ENCODE data around the gene FKBP1B. TPM values are rescaled to one million over a fixed set of nuclear protein-coding genes. Genes with fewer than 3 reads are reported as not detected.
"Not testable (repeated sequence)": the region's sequence is repeated elsewhere in the genome, so short reads cannot be mapped to it uniquely, and the experiment has no call there.

The FKBP1B gene
- total RNA-seq: 1 to 10 TPM in 1 of 2 donors, under 1 TPM in 1; 0.27 to 2.6 TPM
- total RNA-seq: 0.08 to 1.2 reads per million in 2 donors

DNA sequence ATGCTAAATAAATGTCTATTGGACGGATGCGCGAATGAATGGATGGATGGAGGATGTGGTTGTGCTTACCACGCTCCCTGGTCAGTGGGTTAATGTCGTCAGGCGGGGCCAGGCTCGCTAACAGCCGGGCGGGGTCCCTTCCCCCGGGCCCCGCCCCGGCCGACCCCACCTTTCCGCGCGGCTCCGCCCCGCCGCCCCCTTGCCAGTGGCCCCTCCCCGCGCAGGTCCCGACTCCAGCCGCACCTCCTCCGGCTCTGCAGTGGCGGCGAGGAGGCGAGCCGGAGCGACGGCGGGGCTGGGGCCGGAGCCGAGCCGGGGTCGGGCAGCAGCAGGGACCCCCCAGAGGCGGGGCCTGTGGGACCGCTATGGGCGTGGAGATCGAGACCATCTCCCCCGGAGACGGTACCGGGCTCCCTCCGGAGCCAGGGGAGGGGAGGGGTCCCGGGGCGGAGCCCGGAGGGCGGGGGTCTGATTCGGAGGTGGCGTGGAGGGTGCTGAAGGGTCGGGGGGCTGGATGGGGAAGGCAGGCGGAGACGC is at the start of gene FKBP1B:
Gene FKBP1B (plus strand): TSS at position 257 of the 537 bp plus-strand sequence. CDS start 109 bp downstream, at position 366.
- H3K27me3 Mint-ChIP-seq: no peaks in the 10 kb centered on the region
- ATAC-seq (no peak), DNase-seq (peak; percentile 17 to 68 (median 61))
- H3K27ac Mint-ChIP-seq: no peak within 1 kb of the TSS
- H3K36me3 Mint-ChIP-seq (ENCODE audit: low read depth): peaks cover 3% of the 10 kb centered on the region
- H3K4me1 Mint-ChIP-seq: peaks cover 22% of the 10 kb centered on the region
- H3K9me3 ChIP-seq (ENCODE audit: control insufficient read depth, low read length, poor library complexity, severe bottlenecking): no peaks in the 10 kb centered on the region
- H3K4me3 Mint-ChIP-seq: peak within 1 kb of the TSS; percentile 87

DNA sequence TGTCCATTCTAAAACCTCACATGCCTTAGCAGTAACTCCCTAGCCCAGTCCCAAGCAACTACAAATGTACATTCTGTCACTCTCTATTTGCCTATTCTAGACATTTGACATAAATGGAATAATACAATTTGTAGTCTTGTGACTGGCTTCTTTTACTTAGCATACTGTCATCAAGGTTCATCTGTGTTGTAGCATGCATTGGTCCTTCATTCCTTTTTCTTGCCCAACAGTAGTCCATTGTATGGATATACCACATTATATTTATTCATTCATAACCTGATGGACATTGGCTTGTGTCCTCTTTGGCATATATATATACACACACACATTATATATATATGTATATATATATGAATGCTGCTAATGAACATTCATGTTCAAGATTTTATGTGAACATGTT is 41.8 kb upstream of the FKBP1B start:
- no peaks in the 10 kb centered on the region for H3K9me3 ChIP-seq (ENCODE audit: control insufficient read depth, low read length, poor library complexity, severe bottlenecking)
- ATAC-seq (no peak), DNase-seq (no peak)
- peaks cover 32% of the 10 kb centered on the region for H3K27me3 Mint-ChIP-seq
- peaks cover 2% of the 10 kb centered on the region for H3K4me1 Mint-ChIP-seq
- no peak overlapping the region for H3K4me3 Mint-ChIP-seq
- peaks cover 8% of the 10 kb centered on the region for H3K36me3 Mint-ChIP-seq (ENCODE audit: low read depth)
- H3K27ac Mint-ChIP-seq: no peak overlapping the region

- Mint-ChIP-seq H3K27me3 (peaks cover 39% of the 10 kb centered on the region), H3K4me3 (no peak overlapping the region), H3K36me3 (ENCODE audit: low read depth) (peaks cover 8% of the 10 kb centered on the region), H3K4me1 (peaks cover 2% of the 10 kb centered on the region), H3K27ac (no peak overlapping the region)
- no peak for DNase-seq
- no peaks in the 10 kb centered on the region for H3K9me3 ChIP-seq (ENCODE audit: control insufficient read depth, low read length, poor library complexity, severe bottlenecking)
- no peak for ATAC-seq
Measured at GRCh38 chr2:24008672-24009366, 40.7 kb upstream of the FKBP1B start.

DNA sequence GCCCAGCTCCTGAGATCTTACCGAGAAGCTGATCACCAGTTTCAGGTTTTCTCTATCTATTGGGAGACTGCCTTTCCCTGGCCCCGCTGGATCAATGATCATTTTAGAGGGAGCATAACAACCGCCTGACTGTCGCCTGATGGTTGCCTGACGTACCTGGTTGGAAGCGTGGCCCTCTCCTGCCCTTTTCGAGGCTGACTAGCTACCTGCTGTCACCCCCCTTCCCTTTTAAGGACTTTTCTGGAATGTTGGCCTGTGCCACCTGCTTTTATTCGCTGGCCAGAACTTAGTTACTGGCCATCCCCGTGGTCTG is 40.2 kb upstream of the FKBP1B start:
- no peak overlapping the region for H3K27ac Mint-ChIP-seq
- DNase-seq: no peak
- ATAC-seq: no peak
- no peaks in the 10 kb centered on the region for H3K9me3 ChIP-seq (ENCODE audit: control insufficient read depth, low read length, poor library complexity, severe bottlenecking)
- peaks cover 39% of the 10 kb centered on the region for H3K27me3 Mint-ChIP-seq
- no peak overlapping the region for H3K4me3 Mint-ChIP-seq
- H3K4me1 Mint-ChIP-seq: peaks cover 2% of the 10 kb centered on the region
- peaks cover 8% of the 10 kb centered on the region for H3K36me3 Mint-ChIP-seq (ENCODE audit: low read depth)

DNA sequence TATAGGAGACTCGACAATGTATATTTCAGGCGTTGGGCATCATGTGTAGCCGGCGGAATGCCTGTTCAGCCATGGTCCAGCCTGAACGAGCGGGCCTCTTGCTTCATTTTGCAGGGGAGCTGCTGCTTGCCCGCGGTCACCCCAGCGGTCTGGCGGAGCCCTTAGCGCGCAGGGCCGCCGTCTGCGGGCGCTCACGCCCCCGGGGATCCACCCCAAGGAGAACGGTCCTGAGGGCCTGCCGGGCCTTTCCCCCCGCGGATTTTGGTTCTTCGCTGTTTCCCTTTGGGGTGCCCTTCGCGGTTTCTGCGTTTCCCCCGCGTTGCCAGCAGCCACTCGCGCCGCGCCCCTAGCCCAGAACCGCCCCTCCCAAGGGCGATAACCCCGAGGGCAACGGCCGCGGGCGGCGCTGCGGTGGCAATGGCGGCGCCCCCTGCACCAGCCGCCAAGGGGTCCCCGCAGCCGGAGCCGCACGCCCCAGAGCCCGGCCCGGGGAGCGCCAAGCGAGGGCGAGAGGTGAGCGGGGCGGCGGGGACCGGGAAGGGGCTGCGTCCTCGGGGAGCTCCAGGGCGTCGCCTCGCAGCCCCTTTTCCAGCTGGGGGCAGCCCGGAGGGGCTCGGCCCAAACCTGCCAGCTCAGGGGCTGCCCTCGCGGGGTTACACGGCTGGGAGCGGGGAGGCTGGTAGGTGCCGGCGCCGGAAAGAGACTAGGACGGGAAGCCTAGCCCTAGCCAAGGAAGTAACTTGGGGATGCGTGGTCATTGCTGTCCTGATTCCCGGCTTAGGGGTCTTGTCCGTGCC is 39.7 kb upstream of the FKBP1B start, which contains the start of gene MFSD2B:
Gene MFSD2B (plus strand): TSS at position 406 of the 797 bp plus-strand sequence. CDS start 12 bp downstream, at position 418.
- H3K4me3 Mint-ChIP-seq: no peak within 1 kb of the TSS

GRCh38 chr2:24010477-24011249 is 38.9 kb upstream of the FKBP1B start:
- no peak overlapping the region for H3K4me3 Mint-ChIP-seq
- H3K27ac Mint-ChIP-seq: no peak overlapping the region
- no peaks in the 10 kb centered on the region for H3K9me3 ChIP-seq (ENCODE audit: control insufficient read depth, low read length, poor library complexity, severe bottlenecking)
- H3K4me1 Mint-ChIP-seq: peaks cover 2% of the 10 kb centered on the region
- ATAC-seq: no peak
- H3K36me3 Mint-ChIP-seq (ENCODE audit: low read depth): peaks cover 8% of the 10 kb centered on the region
- no peak for DNase-seq
- peaks cover 39% of the 10 kb centered on the region for H3K27me3 Mint-ChIP-seq

More for the DNA sequence above, 39.7 kb upstream of the FKBP1B start, which contains the start of gene MFSD2B:
- ATAC-seq: peak; percentile 21
- H3K27ac Mint-ChIP-seq: no peak within 1 kb of the TSS
- H3K4me1 Mint-ChIP-seq: peaks cover 2% of the 10 kb centered on the region
- no peaks in the 10 kb centered on the region for H3K9me3 ChIP-seq (ENCODE audit: control insufficient read depth, low read length, poor library complexity, severe bottlenecking)
- H3K36me3 Mint-ChIP-seq (ENCODE audit: low read depth): peaks cover 8% of the 10 kb centered on the region
- DNase-seq: no peak
- H3K27me3 Mint-ChIP-seq: peaks cover 39% of the 10 kb centered on the region

DNA sequence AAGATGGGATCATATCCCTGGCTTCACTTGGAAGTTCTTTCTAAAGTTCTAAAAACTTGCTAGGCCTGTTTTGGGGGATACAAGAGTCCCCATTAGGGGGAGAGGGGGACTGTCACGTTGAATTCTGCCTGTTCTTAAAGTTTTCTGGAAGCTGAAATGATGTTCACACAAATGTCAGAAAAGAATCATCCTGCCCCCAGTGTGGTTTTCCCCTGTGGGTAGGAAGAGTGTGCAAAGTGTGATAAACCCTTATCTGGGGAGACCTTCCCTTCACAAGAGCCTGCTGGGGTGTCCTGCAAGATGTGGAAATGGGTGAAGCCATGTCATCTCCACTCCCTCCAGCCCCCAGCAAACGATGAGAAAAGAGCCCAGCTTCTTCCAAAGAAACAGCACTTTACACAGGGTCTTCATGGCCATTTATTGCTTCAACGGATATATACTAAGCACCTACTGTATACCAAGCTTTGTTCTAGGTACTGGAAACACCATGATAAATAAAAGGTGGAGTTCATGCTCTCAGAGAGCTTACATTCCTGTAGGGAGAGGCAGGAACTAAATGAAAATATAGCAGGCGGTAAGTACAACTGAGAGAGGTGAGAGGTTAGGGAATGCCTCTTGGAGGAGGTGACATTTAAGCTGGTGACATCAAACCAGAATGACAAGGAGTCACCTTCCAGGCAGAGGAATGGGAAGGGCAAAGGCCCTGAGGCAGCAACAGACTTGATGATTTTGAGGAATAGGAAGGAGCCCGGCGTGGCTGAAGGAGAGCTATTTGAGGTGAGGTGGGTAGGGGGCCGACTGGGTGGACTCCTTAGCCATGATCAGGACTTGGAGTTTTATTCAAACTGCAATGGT is 38.1 kb upstream of the FKBP1B start:
- H3K9me3 ChIP-seq (ENCODE audit: control insufficient read depth, low read length, poor library complexity, severe bottlenecking): no peaks in the 10 kb centered on the region
- H3K27ac Mint-ChIP-seq: no peak overlapping the region
- no peak for ATAC-seq
- H3K4me3 Mint-ChIP-seq: no peak overlapping the region
- H3K36me3 Mint-ChIP-seq (ENCODE audit: low read depth): peaks cover 8% of the 10 kb centered on the region
- H3K27me3 Mint-ChIP-seq: peaks cover 39% of the 10 kb centered on the region
- peaks cover 2% of the 10 kb centered on the region for H3K4me1 Mint-ChIP-seq
- DNase-seq: no peak

DNA sequence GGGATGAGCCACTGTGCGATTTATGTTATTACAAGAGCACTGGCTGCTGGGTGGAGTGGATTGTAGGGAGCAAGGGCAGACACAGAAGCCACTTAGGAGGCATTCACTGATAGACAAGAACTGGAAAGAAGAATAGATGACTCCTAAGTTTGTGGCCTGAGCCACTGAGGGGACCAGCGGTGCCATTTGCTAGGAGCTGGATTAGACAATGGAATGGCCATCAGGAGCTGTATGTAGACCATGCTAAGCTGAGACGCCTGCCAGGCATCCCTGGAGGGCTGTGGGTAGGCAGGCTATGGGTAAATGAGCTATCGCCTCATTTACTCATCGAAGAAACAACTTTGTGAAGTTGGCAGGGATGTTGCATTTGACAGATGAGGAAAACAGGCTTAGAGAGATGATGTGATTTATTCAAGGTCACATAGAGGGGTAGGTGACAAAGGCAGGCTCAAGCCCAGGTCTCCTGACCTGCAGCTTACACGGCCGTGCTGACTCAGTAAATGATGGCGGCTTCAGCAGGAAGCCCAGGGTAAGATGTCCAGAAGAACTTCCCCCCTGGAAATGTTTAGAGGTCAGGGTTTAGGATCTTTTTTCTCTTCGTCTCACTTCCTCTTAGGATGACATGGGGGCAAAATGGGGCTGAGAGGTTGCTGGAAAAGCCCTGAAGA is 36.9 kb upstream of the FKBP1B start:
- H3K27me3 Mint-ChIP-seq: peaks cover 39% of the 10 kb centered on the region
- H3K4me1 Mint-ChIP-seq: peaks cover 2% of the 10 kb centered on the region
- H3K9me3 ChIP-seq (ENCODE audit: control insufficient read depth, low read length, poor library complexity, severe bottlenecking): no peaks in the 10 kb centered on the region
- DNase-seq (no peak), ATAC-seq (no peak)
- H3K4me3 Mint-ChIP-seq: no peak overlapping the region
- peaks cover 8% of the 10 kb centered on the region for H3K36me3 Mint-ChIP-seq (ENCODE audit: low read depth)
- H3K27ac Mint-ChIP-seq: no peak overlapping the region

GRCh38 chr2:24014902-24015301 is 34.6 kb upstream of the FKBP1B start:
- H3K27ac Mint-ChIP-seq; H3K9me3 ChIP-seq (ENCODE audit: control insufficient read depth, low read length, poor library complexity, severe bottlenecking); H3K4me1 Mint-ChIP-seq; DNase-seq; H3K36me3 Mint-ChIP-seq (ENCODE audit: low read depth); ATAC-seq; H3K4me3 Mint-ChIP-seq: not testable (repeated sequence)
- peaks cover 27% of the 10 kb centered on the region for H3K27me3 Mint-ChIP-seq

GRCh38 chr2:24015562-24016375 is 33.8 kb upstream of the FKBP1B start:
- no peaks in the 10 kb centered on the region for H3K9me3 ChIP-seq (ENCODE audit: control insufficient read depth, low read length, poor library complexity, severe bottlenecking)
- peaks cover 8% of the 10 kb centered on the region for H3K36me3 Mint-ChIP-seq (ENCODE audit: low read depth)
- DNase-seq (no peak), ATAC-seq (no peak)
- no peak overlapping the region for H3K4me3 Mint-ChIP-seq
- peaks cover 26% of the 10 kb centered on the region for H3K27me3 Mint-ChIP-seq
- H3K4me1 Mint-ChIP-seq: peaks cover 3% of the 10 kb centered on the region
- no peak overlapping the region for H3K27ac Mint-ChIP-seq

DNA sequence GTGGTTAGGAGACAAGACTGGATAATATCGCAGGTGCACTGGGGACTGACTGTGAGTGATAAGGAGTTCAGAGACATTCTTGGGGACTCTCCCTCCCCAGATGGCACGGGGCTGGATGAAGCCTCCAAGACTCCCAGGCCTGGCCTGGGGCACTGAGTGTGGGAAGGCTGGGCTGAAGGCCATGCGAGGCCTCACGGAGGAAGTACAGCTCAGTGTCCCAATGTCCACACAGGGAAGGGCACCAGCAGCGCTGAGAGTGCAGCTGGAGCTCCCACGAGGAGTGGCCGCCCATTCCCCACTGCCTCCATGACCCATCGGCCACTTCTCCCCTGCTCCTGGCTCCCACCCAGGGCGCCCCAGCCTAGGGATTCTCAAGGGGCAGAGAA is 33.2 kb upstream of the FKBP1B start:
- H3K27me3 Mint-ChIP-seq: peaks cover 20% of the 10 kb centered on the region
- H3K9me3 ChIP-seq (ENCODE audit: control insufficient read depth, low read length, poor library complexity, severe bottlenecking): no peaks in the 10 kb centered on the region
- ATAC-seq (no peak), DNase-seq (no peak)
- no peak overlapping the region for H3K4me3 Mint-ChIP-seq
- no peak overlapping the region for H3K27ac Mint-ChIP-seq
- H3K4me1 Mint-ChIP-seq: peaks cover 3% of the 10 kb centered on the region
- H3K36me3 Mint-ChIP-seq (ENCODE audit: low read depth): peaks cover 8% of the 10 kb centered on the region
